Measurements from ENCODE around the gene NCKAP5. TPM values are rescaled to one million over a fixed set of nuclear protein-coding genes. Genes with fewer than 3 reads are reported as not detected.

Gene NCKAP5
- total and polyA plus RNA-seq, 2 of the 8 experiments (the other 6 are each of a cell fraction or from before 2014, with no cell fraction given) = 0.27 to 0.86 TPM

- H2AK5ac ChIP-seq (ENCODE audit: low read depth, low read length) = no peak overlapping the region
- H4K91ac ChIP-seq (replicated peaks; ENCODE audit: insufficient read length, low read length) = no peak overlapping the region
- H3K56ac ChIP-seq (replicated peaks; ENCODE audit: insufficient read length, low read depth, low read length) = no peak overlapping the region
- peaks cover 0 to 17% (median 11%) of the 10 kb centered on the region in 4 experiments; a peak in 5 of 7 replicates for H3K4me1 ChIP-seq (replicated peaks in 1 of 4; ENCODE audit: control insufficient read depth in 3 of 4, insufficient read depth in 4 of 4, low read length in 3 of 4)
- H2BK120ac ChIP-seq (replicated peaks; ENCODE audit: low read depth, low read length) = no peak overlapping the region
- no peak overlapping the region for H3K27ac ChIP-seq (ENCODE audit: low read depth, low read length)
- H3K23ac ChIP-seq (ENCODE audit: insufficient read length) = no peak overlapping the region
- H3K9me3 ChIP-seq (ENCODE audit: insufficient read depth in 2 of 2, low read depth in 1 of 2, low read length in 1 of 2) = no peaks in the 10 kb centered on the region
- H3K36me3 ChIP-seq (ENCODE audit: control insufficient read depth in 2 of 4, insufficient read depth in 4 of 4, low read length in 3 of 4) = no peaks in the 10 kb centered on the region
- H2BK20ac ChIP-seq (ENCODE audit: low read length) = no peak overlapping the region
- H2BK5ac ChIP-seq (ENCODE audit: low read depth, low read length) = no peak overlapping the region
- H4K20me1 ChIP-seq (replicated peaks in 1 of 2; ENCODE audit: control insufficient read depth in 1 of 2, insufficient read depth in 2 of 2, low read length in 2 of 2) = no peaks in the 10 kb centered on the region
- peak overlapping the region; percentile 8; the same call in 1 of the 2 replicates for H2BK15ac ChIP-seq (ENCODE audit: low read length)
- H3K23me2 ChIP-seq (ENCODE audit: low read depth, low read length) = no peaks in the 10 kb centered on the region
- H3K4me3 ChIP-seq (ENCODE audit: extremely low read depth in 1 of 4, insufficient read depth in 2 of 4, low read depth in 3 of 4, low read length in 4 of 4) = no peak overlapping the region
- WGBS, 2 experiments (ENCODE audit: extremely low coverage in 1 of 2, insufficient coverage in 1 of 2, insufficient read length in 1 of 2, insufficient replicate concordance in 2 of 2, low coverage in 1 of 2, low lambda C conversion rate in 2 of 2, missing lambda C conversion rate in 1 of 2) = 85% methylated on average over 1 of the region's 1 CpG; no CpG with 5 or more reads in 1 of the 2 experiments
- ChIA-PET POLR2A (ENCODE audit: partially characterized antibody) (no interaction called here), CTCF (ENCODE audit: partially characterized antibody) (interaction anchor here (0.6 to 2.3 kb wide), 2 partner anchors 13 to 271 kb away, joined by 4 to 9 read pairs; no protein-coding TSS in a partner anchor)
- H3K14ac ChIP-seq (ENCODE audit: insufficient read length) = no peak overlapping the region
- H3K9ac ChIP-seq (replicated peaks in 1 of 4; ENCODE audit: extremely low read depth in 1 of 4, low read depth in 3 of 4, low read length in 3 of 4) = no peak overlapping the region
- H3K4me2 ChIP-seq (ENCODE audit: insufficient read depth in 1 of 2, low read depth in 2 of 2, low read length in 2 of 2) = no peak overlapping the region
- H2BK12ac ChIP-seq (ENCODE audit: low read depth, low read length) = no peak overlapping the region
- H2AFZ ChIP-seq (ENCODE audit: low read length) = no peak overlapping the region
- FAIRE-seq = no peak
- no peaks in the 10 kb centered on the region for H3K27me3 ChIP-seq (replicated peaks in 1 of 4; ENCODE audit: control insufficient read depth in 3 of 4, extremely low read depth in 1 of 4, insufficient read depth in 3 of 4, low read length in 3 of 4)
- H4K8ac ChIP-seq (ENCODE audit: extremely low read depth, insufficient read depth, low read length) = no peak overlapping the region; the same call in 1 of the 2 replicates
- no peak overlapping the region for H4K5ac ChIP-seq (ENCODE audit: insufficient read length, low read depth, low read length)
- no peak overlapping the region for H3K18ac ChIP-seq (ENCODE audit: extremely low read depth, low read length)
- H3K4ac ChIP-seq (replicated peaks; ENCODE audit: insufficient read length, low read depth, low read length) = no peak overlapping the region
- no peak for DNase-seq (ENCODE audit: low read depth in 1 of 2, low spot score in 2 of 2)
- H3K79me1 ChIP-seq (ENCODE audit: low read depth, low read length) = no peaks in the 10 kb centered on the region
- H3K79me2 ChIP-seq (ENCODE audit: control insufficient read depth in 1 of 2, insufficient read depth in 2 of 2, low read length in 2 of 2) = no peaks in the 10 kb centered on the region
- TF ChIP-seq RAD21 (IDR thresholded peaks at IDR 0.05 in 1 of 2, conservative IDR thresholded peaks at IDR 0.05 in 1 of 2; ENCODE audit: low read depth in 2 of 2, low read length in 2 of 2) = no peak
- TF ChIP-seq EP300 (IDR thresholded peaks at IDR 0.05; ENCODE audit: borderline replicate concordance in 1 of 2, low read depth in 2 of 2, low read length in 2 of 2) = no peak
- no peak for TF ChIP-seq POU5F1 (IDR thresholded peaks at IDR 0.05; ENCODE audit: low read depth, low read length)
- no peak for TF ChIP-seq CREB1 (IDR thresholded peaks at IDR 0.05)
- no peak for TF ChIP-seq CBX8 (IDR thresholded peaks at IDR 0.05; ENCODE audit: borderline replicate concordance, low read depth, low read length)
- TF ChIP-seq PHF8 (conservative IDR thresholded peaks at IDR 0.05; ENCODE audit: low read depth, low read length) = no peak
- TF ChIP-seq TCF12 (IDR thresholded peaks at IDR 0.05; ENCODE audit: low read depth, low read length) = no peak
- TF ChIP-seq NANOG (IDR thresholded peaks at IDR 0.05; ENCODE audit: insufficient read depth, low read depth, low read length, poor library complexity, severe bottlenecking) = no peak
- no peak for TF ChIP-seq SIN3A (conservative IDR thresholded peaks at IDR 0.05 in 1 of 2, IDR thresholded peaks at IDR 0.05 in 1 of 2; ENCODE audit: low read depth in 1 of 2, low read length in 2 of 2)
- TF ChIP-seq BRCA1 (IDR thresholded peaks at IDR 0.05; ENCODE audit: low read depth, low read length) = no peak
- TF ChIP-seq GTF2F1 (IDR thresholded peaks at IDR 0.05; ENCODE audit: borderline replicate concordance, low read depth, low read length) = no peak
- TF ChIP-seq CHD2 (IDR thresholded peaks at IDR 0.05; ENCODE audit: low read length) = no peak
- no peak for TF ChIP-seq MAFK (IDR thresholded peaks at IDR 0.05; ENCODE audit: low read depth, low read length)
- TF ChIP-seq, protein P1, sequence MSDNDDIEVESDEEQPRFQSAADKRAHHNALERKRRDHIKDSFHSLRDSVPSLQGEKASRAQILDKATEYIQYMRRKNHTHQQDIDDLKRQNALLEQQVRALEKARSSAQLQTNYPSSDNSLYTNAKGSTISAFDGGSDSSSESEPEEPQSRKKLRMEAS (IDR thresholded peaks at IDR 0.05) = no peak
Measured at GRCh38 chr2:133574620-133575019, 6.4 kb upstream of the NCKAP5 start.
